Epithelial cell of proximal tubule (primary cell): Measurements from ENCODE around the gene IPO9. TPM values are rescaled to one million over a fixed set of nuclear protein-coding genes. Genes with fewer than 3 reads are reported as not detected.
"Not testable (repeated sequence)": the region's sequence is repeated elsewhere in the genome, so short reads cannot be mapped to it uniquely, and the experiment has no call there.

Source experiments
- DNase-seq: peaks from one replicate; pipeline ENCODE4 v3.0.0-alpha.2; 2011; ENCODE audit warnings: low read depth
- H3K4me3 ChIP-seq: 2 replicates; pipeline ENCODE4 v1.5.1; 2011; ENCODE audit warnings: low read depth, mild to moderate bottlenecking, low read length
- CTCF ChIP-seq: conservative IDR thresholded peaks from 2 replicates; pipeline ENCODE4 v1.5.1; 2012; ENCODE audit warnings: low read depth, mild to moderate bottlenecking, low read length
- total RNA-seq: library from RNA; depleted of rRNA; stranded (reverse); fragments of >200 nt; gene quantifications from 2 replicates; pipeline ENCODE4 v1.2.3, GENCODE V29; 2015

IPO9 gene
- total RNA-seq, 1 donor from 2014 or later: 16.3 TPM

- DNase-seq: no peak
- TF ChIP-seq CTCF: no peak
- H3K4me3 ChIP-seq: no peak overlapping the region
Measured at GRCh38 chr1:201851949-201852348, 23.0 kb downstream of the IPO9 start.

DNA sequence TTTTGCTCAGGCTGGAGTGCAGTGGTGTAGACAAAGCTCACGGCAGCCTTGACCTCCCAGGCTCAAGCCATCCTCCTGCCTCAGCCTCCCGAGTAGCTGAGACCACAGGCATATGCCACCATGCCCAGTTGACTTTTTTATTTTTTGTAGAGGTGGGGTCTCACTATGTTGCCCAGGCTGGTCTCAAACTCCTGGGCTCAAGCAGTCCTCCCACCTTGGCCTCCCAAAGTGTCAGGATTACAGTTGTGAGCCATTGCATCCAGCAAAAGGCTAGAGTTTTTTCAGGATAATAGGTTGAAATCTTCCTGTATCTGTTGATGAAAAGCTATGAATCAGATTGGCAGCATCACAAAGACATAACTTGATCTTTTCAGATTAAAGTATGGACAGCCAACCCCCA lies 27.8 kb downstream of the IPO9 start:
- H3K4me3 ChIP-seq, DNase-seq: not testable (repeated sequence)

- TF ChIP-seq CTCF: no peak
- DNase-seq: no peak
- H3K4me3 ChIP-seq: no peak overlapping the region
Measured at GRCh38 chr1:201859424-201859823, 30.5 kb downstream of the IPO9 start.

- DNase-seq: no peak
- H3K4me3 ChIP-seq: no peak overlapping the region
- TF ChIP-seq CTCF: no peak
Measured at GRCh38 chr1:201861448-201861847, 32.5 kb downstream of the IPO9 start.

DNA sequence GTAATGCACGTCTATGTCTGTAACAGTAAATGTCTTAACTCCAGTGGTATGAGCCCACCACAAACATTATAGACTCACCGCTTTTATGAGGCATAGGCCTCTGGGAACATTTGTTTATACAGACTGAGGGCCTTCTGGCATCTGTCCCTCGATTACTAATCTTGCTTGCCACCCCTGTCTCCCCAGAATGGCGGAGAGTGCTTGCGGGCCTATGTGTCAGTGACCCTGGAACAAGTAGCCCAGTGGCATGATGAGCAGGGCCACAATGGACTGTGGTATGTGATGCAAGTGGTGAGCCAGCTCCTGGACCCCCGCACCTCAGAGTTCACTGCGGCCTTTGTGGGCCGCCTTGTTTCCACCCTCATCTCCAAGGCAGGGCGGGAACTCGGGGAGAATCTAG lies 41.4 kb downstream of the IPO9 start:
- H3K4me3 ChIP-seq: no peak overlapping the region
- TF ChIP-seq CTCF: no peak
- DNase-seq: no peak

GRCh38 chr1:201874672-201875071 lies 45.7 kb downstream of the IPO9 start:
- TF ChIP-seq CTCF: no peak

DNA sequence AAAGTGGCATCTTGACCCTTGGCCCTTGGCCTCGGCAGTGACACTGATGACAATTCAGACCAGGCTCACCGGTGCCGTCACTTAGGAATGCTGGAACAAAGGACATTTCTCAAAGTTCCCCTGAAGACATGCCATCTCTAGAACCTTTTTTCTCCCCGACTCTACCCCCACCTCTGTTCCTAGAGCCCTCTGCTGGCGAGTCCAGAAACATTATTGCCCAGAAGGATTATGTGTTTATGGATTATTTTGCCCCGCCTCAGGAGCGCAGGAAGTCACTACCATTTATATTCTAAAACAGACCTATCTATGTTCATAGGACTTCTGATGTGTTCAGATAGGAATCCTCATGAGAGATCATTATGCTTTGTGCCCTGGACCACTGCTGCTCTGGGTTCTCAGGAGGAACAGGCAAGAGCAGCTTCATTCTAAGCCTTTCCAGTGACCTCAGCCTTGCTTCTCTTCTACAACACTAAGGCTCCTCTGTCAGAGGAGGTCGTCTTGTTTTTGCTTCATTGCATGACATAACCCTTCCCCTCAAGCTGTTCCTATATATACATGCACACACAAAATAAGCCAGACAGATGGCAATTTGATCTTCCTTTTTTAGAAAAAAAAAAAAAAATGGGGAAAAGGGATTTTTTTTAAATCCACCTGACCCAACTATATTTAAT lies 47.3 kb downstream of the IPO9 start:
- peak; percentile 54 for TF ChIP-seq CTCF
- no peak for DNase-seq
- H3K4me3 ChIP-seq: no peak overlapping the region

More at GRCh38 chr1:201874672-201875071, 45.7 kb downstream of the IPO9 start:
- DNase-seq: no peak
- no peak overlapping the region for H3K4me3 ChIP-seq
